Measurements from ENCODE around the gene HTR3D. TPM values are rescaled to one million over a fixed set of nuclear protein-coding genes. Genes with fewer than 3 reads are reported as not detected.
"Not testable (repeated sequence)": the region's sequence is repeated elsewhere in the genome, so short reads cannot be mapped to it uniquely, and the experiment has no call there.

The HTR3D gene
- total and polyA plus RNA-seq, 9 of the 15 experiments (the other 6 are each of a cell fraction or from before 2014, with no cell fraction given) = not detected

DNA sequence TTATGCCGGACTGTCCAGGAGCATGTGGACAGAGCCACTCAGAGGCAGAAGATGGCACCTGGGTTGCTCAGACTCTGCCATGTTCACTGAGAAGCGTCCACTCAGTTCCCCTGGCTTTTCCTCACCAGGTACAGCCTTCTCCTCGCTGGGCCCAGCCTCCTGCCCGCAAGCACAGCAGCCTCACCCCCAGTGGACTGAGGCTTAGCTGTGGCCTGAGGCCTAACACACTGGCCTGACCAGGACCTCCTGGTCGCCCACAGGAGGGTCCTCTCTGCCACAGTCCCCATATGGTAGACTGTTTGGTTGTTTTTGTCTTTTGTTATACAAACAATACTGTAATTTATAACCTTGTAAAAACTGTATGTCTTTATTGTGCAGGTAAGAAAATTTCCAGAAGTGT is 36.8 kb downstream of the HTR3D start:
- Histone ChIP-seq H3K4me3 (no peak overlapping the region), H3K36me3 (ENCODE audit: control insufficient read depth, insufficient read depth, low read length) (no peaks in the 10 kb centered on the region), H3K4me1 (replicated peaks in 1 of 2; ENCODE audit: control insufficient read depth in 2 of 2, insufficient read depth in 2 of 2, low read length in 2 of 2) (peaks cover 9 to 11% of the 10 kb centered on the region in 2 experiments; a peak in 4 of 5 replicates), H4K20me1 (replicated peaks; ENCODE audit: control insufficient read depth, insufficient read depth, low read length) (no peaks in the 10 kb centered on the region), H3K9me1 (ENCODE audit: control insufficient read depth, insufficient read depth, low read length) (no peaks in the 10 kb centered on the region), H3K4me2 (ENCODE audit: insufficient read depth, low read length) (no peak overlapping the region), H2AFZ (ENCODE audit: low read depth, low read length) (peak overlapping the region; percentile 92), H3K27me3 (ENCODE audit: control insufficient read depth in 2 of 2, insufficient read depth in 2 of 2, low read length in 2 of 2) (no peaks in the 10 kb centered on the region), H3K79me2 (ENCODE audit: control insufficient read depth, insufficient read depth, low read length) (no peaks in the 10 kb centered on the region), H3K27ac (ENCODE audit: extremely low read depth, low read depth, low read length) (no peak overlapping the region; the same call in 2 of the 3 replicates), H3K9ac (ENCODE audit: insufficient read depth in 1 of 2, low read depth in 2 of 2, low read length in 2 of 2) (peak overlapping the region; percentile 29 to 37; a peak in 2 of 4 replicates), H3K9me3 (replicated peaks; ENCODE audit: control insufficient read depth, insufficient read depth, low read depth, low read length) (peaks cover 6% of the 10 kb centered on the region)
- WGBS (ENCODE audit: insufficient coverage, low coverage, missing lambda C conversion rate) = 84% methylated on average over 5 of the region's 5 CpGs
- intact Hi-C loops (cut with micrococcal nuclease) (no loop called here), in situ Hi-C loops (cut with MboI) (no loop called here)
- DNase-seq (ENCODE audit: extremely low read depth in 1 of 4, low spot score in 3 of 4) = no peak
- CTCF ChIA-PET (ENCODE audit: low intra/inter-chr PET ratio) = no interaction called here
- no peak for FAIRE-seq
- no TSS peak for BruUV-seq (replicated peaks)
- TF ChIP-seq ZNF583 (CRISPR knock-in tag; IDR thresholded peaks at IDR 0.05) = peak; percentile 32; the same call in 1 of the 2 replicates
- TF ChIP-seq E2F8 (IDR thresholded peaks at IDR 0.05; ENCODE audit: low read depth, partially characterized antibody) = no peak
- ATAC-seq = peak; percentile 49
- POLR2A ChIA-PET = interaction anchor here (0.7 to 1.1 kb wide), 2 partner anchors 24 to 67 kb away, joined by 3 read pairs; partner anchors contain the start of gene EIF2B5

DNA sequence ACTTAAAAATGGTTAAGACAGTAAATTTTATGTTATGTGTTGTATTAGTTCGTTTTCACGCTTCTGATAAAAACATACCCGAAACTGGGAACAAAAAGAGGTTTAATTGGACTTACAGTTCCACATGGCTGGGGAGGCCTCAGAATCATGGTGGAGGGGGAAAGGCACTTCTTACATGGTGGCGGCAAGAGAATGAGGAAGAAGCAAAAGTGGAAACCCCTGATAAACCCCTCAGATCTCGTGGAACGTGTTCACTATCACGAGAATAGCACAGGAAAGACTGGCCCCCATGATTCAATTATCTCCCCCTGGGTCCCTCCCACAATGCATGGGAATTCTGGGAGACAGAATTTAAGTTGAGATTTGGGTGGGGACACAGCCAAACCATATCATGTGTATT is 39.6 kb downstream of the HTR3D start:
- CTCF ChIA-PET (ENCODE audit: low intra/inter-chr PET ratio); H4K20me1 ChIP-seq (replicated peaks; ENCODE audit: control insufficient read depth, insufficient read depth, low read length); POLR2A ChIA-PET; H3K9me1 ChIP-seq (ENCODE audit: control insufficient read depth, insufficient read depth, low read length); H3K9ac ChIP-seq (ENCODE audit: insufficient read depth in 1 of 2, low read depth in 2 of 2, low read length in 2 of 2); intact Hi-C loops (cut with micrococcal nuclease); BruUV-seq (replicated peaks); H3K36me3 ChIP-seq (ENCODE audit: control insufficient read depth, insufficient read depth, low read length); in situ Hi-C loops (cut with MboI); FAIRE-seq; H3K79me2 ChIP-seq (ENCODE audit: control insufficient read depth, insufficient read depth, low read length); H3K27me3 ChIP-seq (ENCODE audit: control insufficient read depth in 2 of 2, insufficient read depth in 2 of 2, low read length in 2 of 2); H2AFZ ChIP-seq (ENCODE audit: low read depth, low read length); H3K27ac ChIP-seq (ENCODE audit: extremely low read depth, low read depth, low read length); ATAC-seq; H3K4me2 ChIP-seq (ENCODE audit: insufficient read depth, low read length); H3K9me3 ChIP-seq (replicated peaks; ENCODE audit: control insufficient read depth, insufficient read depth, low read depth, low read length); DNase-seq (ENCODE audit: extremely low read depth in 1 of 4, low spot score in 3 of 4); H3K4me3 ChIP-seq: not testable (repeated sequence)
- peaks cover 9 to 11% of the 10 kb centered on the region in 2 experiments; a peak in 4 of 5 replicates for H3K4me1 ChIP-seq (replicated peaks in 1 of 2; ENCODE audit: control insufficient read depth in 2 of 2, insufficient read depth in 2 of 2, low read length in 2 of 2)
- WGBS (ENCODE audit: insufficient coverage, low coverage, missing lambda C conversion rate) = 49% methylated on average over 7 of the region's 7 CpGs
- TF ChIP-seq, protein P1, sequence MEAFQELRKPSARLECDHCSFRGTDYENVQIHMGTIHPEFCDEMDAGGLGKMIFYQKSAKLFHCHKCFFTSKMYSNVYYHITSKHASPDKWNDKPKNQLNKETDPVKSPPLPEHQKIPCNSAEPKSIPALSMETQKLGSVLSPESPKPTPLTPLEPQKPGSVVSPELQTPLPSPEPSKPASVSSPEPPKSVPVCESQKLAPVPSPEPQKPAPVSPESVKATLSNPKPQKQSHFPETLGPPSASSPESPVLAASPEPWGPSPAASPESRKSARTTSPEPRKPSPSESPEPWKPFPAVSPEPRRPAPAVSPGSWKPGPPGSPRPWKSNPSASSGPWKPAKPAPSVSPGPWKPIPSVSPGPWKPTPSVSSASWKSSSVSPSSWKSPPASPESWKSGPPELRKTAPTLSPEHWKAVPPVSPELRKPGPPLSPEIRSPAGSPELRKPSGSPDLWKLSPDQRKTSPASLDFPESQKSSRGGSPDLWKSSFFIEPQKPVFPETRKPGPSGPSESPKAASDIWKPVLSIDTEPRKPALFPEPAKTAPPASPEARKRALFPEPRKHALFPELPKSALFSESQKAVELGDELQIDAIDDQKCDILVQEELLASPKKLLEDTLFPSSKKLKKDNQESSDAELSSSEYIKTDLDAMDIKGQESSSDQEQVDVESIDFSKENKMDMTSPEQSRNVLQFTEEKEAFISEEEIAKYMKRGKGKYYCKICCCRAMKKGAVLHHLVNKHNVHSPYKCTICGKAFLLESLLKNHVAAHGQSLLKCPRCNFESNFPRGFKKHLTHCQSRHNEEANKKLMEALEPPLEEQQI (IDR thresholded peaks at IDR 0.05) = 0 out of 2 replicates have a peak, but pooled peaks have one; percentile 36
- TF ChIP-seq ZFP36 (IDR thresholded peaks at IDR 0.05; ENCODE audit: low read depth, low read length, partially characterized antibody) = peak; percentile 91
- peak; percentile 74 for TF ChIP-seq ZNF766 (CRISPR knock-in tag; conservative IDR thresholded peaks at IDR 0.05)
- TF ChIP-seq ZNF280A (IDR thresholded peaks at IDR 0.05; ENCODE audit: low read depth, partially characterized antibody) = peak; percentile 67
- peak; percentile 72; the same call in 1 of the 2 replicates for TF ChIP-seq TRIM28 (IDR thresholded peaks at IDR 0.05)
- 0 out of 2 replicates have a peak, but pooled peaks have one; percentile 18 for TF ChIP-seq ZEB2 (IDR thresholded peaks at IDR 0.05)
- TF ChIP-seq TRIM24 (IDR thresholded peaks at IDR 0.05) = peak; percentile 63 to 74
- TF ChIP-seq CC2D1A (IDR thresholded peaks at IDR 0.05) = peak; percentile 66
